IMR-90 (cell line): Measurements from ENCODE around the gene EVX1.

ENCODE experiments used
- CEBPB ChIP-seq: IDR thresholded peaks from 2 replicates; pipeline ENCODE4 v1.6.1; 2012; ENCODE audit warnings: low read depth, low read length, improper control_type of control experiment
- CHD1 ChIP-seq: IDR thresholded peaks from 2 replicates; pipeline ENCODE4 v1.6.1; 2012; ENCODE audit warnings: low read depth, low read length, improper control_type of control experiment
- POLR2A ChIP-seq: IDR thresholded peaks from 2 replicates; pipeline ENCODE4 v1.6.1; 2012; ENCODE audit warnings: mild to moderate bottlenecking, low read depth, low read length
- RAD21 ChIP-seq: IDR thresholded peaks from 2 replicates; pipeline ENCODE4 v1.6.1; 2012; ENCODE audit warnings: low read length, improper control_type of control experiment
- RFX5 ChIP-seq: IDR thresholded peaks from 2 replicates; pipeline ENCODE4 v1.8.0; 2012; ENCODE audit warnings: low read depth, mild to moderate bottlenecking, low read length, moderate library complexity
- SMC3 ChIP-seq: fragments of 150-350 bp; IDR thresholded peaks from 2 replicates; pipeline ENCODE4 v1.6.1; 2016; ENCODE audit warnings: low read depth, mild to moderate bottlenecking, antibody characterized with exemption, low read length, moderate library complexity
- TF ChIP-seq, protein P1 (sequence below): conservative IDR thresholded peaks from 2 replicates; pipeline ENCODE4 v1.5.1; 2012; ENCODE audit warnings: mild to moderate bottlenecking, low read depth, low read length, improper control_type of control experiment
- TF ChIP-seq, protein P2 (sequence below): fragments of 150-350 bp; IDR thresholded peaks from 2 replicates; pipeline ENCODE4 v1.6.1; 2017; ENCODE audit warnings: mild to moderate bottlenecking, antibody characterized with exemption, low read length, low read depth
- TF ChIP-seq, protein P3 (sequence below): fragments of 150-350 bp; IDR thresholded peaks from 2 replicates; pipeline ENCODE4 v1.6.1; 2016; ENCODE audit warnings: low read depth, mild to moderate bottlenecking, low read length, moderate library complexity, borderline replicate concordance

DNA sequence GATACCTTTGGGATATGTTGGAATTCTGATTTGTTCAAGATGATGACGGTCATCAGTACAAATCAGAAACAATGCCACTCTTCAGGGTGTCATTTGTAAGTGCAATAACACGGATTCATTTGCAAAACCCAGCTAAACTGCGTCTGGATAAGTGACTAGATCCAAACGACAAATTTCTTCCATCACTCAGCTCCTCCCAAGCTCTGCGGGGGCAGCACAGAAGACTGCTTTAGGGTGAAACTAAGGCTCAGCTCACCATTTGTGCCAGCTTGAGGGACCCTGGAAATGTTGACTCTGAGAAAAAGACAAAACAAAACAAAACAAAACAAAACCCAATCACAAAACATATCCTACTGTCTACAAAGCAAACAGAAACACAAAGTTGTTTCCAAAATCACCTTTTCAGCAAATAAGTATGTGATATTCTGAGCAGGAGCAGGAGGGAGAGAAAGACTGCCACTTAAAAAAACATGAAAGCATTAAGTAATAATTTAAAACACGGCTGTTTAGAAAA is 8.0 kb downstream of the EVX1 start:
- TF ChIP-seq, protein P1, sequence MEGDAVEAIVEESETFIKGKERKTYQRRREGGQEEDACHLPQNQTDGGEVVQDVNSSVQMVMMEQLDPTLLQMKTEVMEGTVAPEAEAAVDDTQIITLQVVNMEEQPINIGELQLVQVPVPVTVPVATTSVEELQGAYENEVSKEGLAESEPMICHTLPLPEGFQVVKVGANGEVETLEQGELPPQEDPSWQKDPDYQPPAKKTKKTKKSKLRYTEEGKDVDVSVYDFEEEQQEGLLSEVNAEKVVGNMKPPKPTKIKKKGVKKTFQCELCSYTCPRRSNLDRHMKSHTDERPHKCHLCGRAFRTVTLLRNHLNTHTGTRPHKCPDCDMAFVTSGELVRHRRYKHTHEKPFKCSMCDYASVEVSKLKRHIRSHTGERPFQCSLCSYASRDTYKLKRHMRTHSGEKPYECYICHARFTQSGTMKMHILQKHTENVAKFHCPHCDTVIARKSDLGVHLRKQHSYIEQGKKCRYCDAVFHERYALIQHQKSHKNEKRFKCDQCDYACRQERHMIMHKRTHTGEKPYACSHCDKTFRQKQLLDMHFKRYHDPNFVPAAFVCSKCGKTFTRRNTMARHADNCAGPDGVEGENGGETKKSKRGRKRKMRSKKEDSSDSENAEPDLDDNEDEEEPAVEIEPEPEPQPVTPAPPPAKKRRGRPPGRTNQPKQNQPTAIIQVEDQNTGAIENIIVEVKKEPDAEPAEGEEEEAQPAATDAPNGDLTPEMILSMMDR: no peak
- TF ChIP-seq, protein P2, sequence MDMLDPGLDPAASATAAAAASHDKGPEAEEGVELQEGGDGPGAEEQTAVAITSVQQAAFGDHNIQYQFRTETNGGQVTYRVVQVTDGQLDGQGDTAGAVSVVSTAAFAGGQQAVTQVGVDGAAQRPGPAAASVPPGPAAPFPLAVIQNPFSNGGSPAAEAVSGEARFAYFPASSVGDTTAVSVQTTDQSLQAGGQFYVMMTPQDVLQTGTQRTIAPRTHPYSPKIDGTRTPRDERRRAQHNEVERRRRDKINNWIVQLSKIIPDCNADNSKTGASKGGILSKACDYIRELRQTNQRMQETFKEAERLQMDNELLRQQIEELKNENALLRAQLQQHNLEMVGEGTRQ: no peak
- no peak for TF ChIP-seq POLR2A
- no peak for TF ChIP-seq RAD21
- TF ChIP-seq RFX5: no peak
- TF ChIP-seq SMC3: no peak
- TF ChIP-seq, protein P3, sequence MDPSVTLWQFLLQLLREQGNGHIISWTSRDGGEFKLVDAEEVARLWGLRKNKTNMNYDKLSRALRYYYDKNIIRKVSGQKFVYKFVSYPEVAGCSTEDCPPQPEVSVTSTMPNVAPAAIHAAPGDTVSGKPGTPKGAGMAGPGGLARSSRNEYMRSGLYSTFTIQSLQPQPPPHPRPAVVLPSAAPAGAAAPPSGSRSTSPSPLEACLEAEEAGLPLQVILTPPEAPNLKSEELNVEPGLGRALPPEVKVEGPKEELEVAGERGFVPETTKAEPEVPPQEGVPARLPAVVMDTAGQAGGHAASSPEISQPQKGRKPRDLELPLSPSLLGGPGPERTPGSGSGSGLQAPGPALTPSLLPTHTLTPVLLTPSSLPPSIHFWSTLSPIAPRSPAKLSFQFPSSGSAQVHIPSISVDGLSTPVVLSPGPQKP: no peak
- TF ChIP-seq CEBPB: no peak
- no peak for TF ChIP-seq CHD1
